DOHH2 (cell line): ENCODE measurements around the gene NLGN1.

ENCODE experiments used
- H3F3A ChIP-seq: fragments of 200-600 bp; sonication (generic), shearing (Covaris generic); 2 replicates; pipeline ENCODE4 v1.6.0; 2016; ENCODE audit warnings: antibody characterized with exemption, mild to moderate bottlenecking; ENCODE audit not compliant: control insufficient read depth, insufficient read depth
- H3K27ac ChIP-seq: fragments of 200-600 bp; sonication (generic); 2 replicates; pipeline ENCODE4 v1.5.1; 2014; ENCODE audit warnings: low read depth, mild to moderate bottlenecking, low read length, moderate library complexity
- H3K27me3 ChIP-seq: fragments of 200-600 bp; sonication (generic); 2 replicates; pipeline ENCODE4 v1.6.1; 2014; ENCODE audit warnings: mild to moderate bottlenecking, low read length, mixed read lengths; ENCODE audit not compliant: control insufficient read depth
- H3K36me3 ChIP-seq: fragments of 200-600 bp; sonication (generic); 2 replicates; pipeline ENCODE4 v1.6.1; 2014; ENCODE audit warnings: mild to moderate bottlenecking, low read length, moderate library complexity, mixed read lengths; ENCODE audit not compliant: control insufficient read depth
- H3K4me1 ChIP-seq: fragments of 200-600 bp; sonication (generic); 2 replicates; pipeline ENCODE4 v1.6.1; 2014; ENCODE audit warnings: mild to moderate bottlenecking, low read length, mixed read lengths; ENCODE audit not compliant: control insufficient read depth
- H3K4me2 ChIP-seq: fragments of 200-600 bp; sonication (generic); 2 replicates; pipeline ENCODE4 v1.6.0; 2014; ENCODE audit warnings: mild to moderate bottlenecking, low read length, moderate library complexity
- H3K4me3 ChIP-seq: fragments of 200-600 bp; sonication (generic); 2 replicates; pipeline ENCODE4 v1.5.1; 2014; ENCODE audit warnings: mild to moderate bottlenecking, low read length, mixed read lengths
- H3K79me2 ChIP-seq: fragments of 200-600 bp; sonication (generic); 2 replicates; pipeline ENCODE4 v1.6.1; 2014; ENCODE audit warnings: mild to moderate bottlenecking, low read length, mixed read lengths; ENCODE audit not compliant: control insufficient read depth
- H3K9me2 ChIP-seq: fragments of 200-600 bp; sonication (generic); replicated peaks from 2 replicates; pipeline ENCODE4 v1.6.1; 2014; ENCODE audit warnings: mild to moderate bottlenecking, low read length, mixed read lengths; ENCODE audit not compliant: control insufficient read depth
- H3K9me3 ChIP-seq: fragments of 200-600 bp; sonication (generic); 2 replicates; pipeline ENCODE4 v1.6.1; 2014; ENCODE audit warnings: antibody characterized with exemption, low read length, mixed read lengths; ENCODE audit not compliant: control insufficient read depth, insufficient read depth
- H4K20me1 ChIP-seq: fragments of 200-600 bp; sonication (generic); 2 replicates; pipeline ENCODE4 v1.6.0; 2014; ENCODE audit warnings: low read depth, mild to moderate bottlenecking, antibody characterized with exemption, low read length, moderate library complexity; ENCODE audit not compliant: control insufficient read depth, insufficient read depth
- CTCF ChIP-seq: fragments of 200-600 bp; sonication (generic); IDR thresholded peaks from one replicate; pipeline ENCODE4 v1.5.1; 2014; ENCODE audit warnings: antibody characterized with exemption, mild to moderate bottlenecking, low read depth, low read length; ENCODE audit not compliant: poor library complexity, severe bottlenecking
- EZH2phosphoT487 ChIP-seq: fragments of 200-600 bp; sonication (generic); IDR thresholded peaks from 2 replicates; pipeline ENCODE4 v1.6.1; 2017; ENCODE audit warnings: borderline replicate concordance, mild to moderate bottlenecking, antibody characterized with exemption, low read length, moderate library complexity, mixed read lengths

NLGN1 gene

GRCh38 chr3:173930251-173930650, 532.7 kb downstream of the NLGN1 start:
- H3K4me3 ChIP-seq = no peak overlapping the region
- H3K79me2 ChIP-seq = no peaks in the 10 kb centered on the region
- H3K36me3 ChIP-seq = no peaks in the 10 kb centered on the region
- no peaks in the 10 kb centered on the region for H3K4me1 ChIP-seq
- H3K27ac ChIP-seq = no peak overlapping the region
- no peak for TF ChIP-seq EZH2phosphoT487
- no peak for TF ChIP-seq CTCF
- H3K9me2 ChIP-seq = no peaks in the 10 kb centered on the region
- H3F3A ChIP-seq = no peaks in the 10 kb centered on the region
- no peaks in the 10 kb centered on the region for H3K9me3 ChIP-seq
- no peak overlapping the region for H3K4me2 ChIP-seq
- H3K27me3 ChIP-seq = no peaks in the 10 kb centered on the region
- H4K20me1 ChIP-seq = no peaks in the 10 kb centered on the region

GRCh38 chr3:173932624-173933023, 535.1 kb downstream of the NLGN1 start:
- H3K27me3 ChIP-seq = no peaks in the 10 kb centered on the region
- H3K79me2 ChIP-seq = no peaks in the 10 kb centered on the region
- H3K4me2 ChIP-seq = no peak overlapping the region
- no peaks in the 10 kb centered on the region for H3K4me1 ChIP-seq
- no peaks in the 10 kb centered on the region for H3K9me3 ChIP-seq
- H4K20me1 ChIP-seq = no peaks in the 10 kb centered on the region
- no peaks in the 10 kb centered on the region for H3K36me3 ChIP-seq
- H3K4me3 ChIP-seq = no peak overlapping the region
- no peaks in the 10 kb centered on the region for H3F3A ChIP-seq
- H3K9me2 ChIP-seq = no peaks in the 10 kb centered on the region
- TF ChIP-seq CTCF = no peak
- no peak overlapping the region for H3K27ac ChIP-seq

GRCh38 chr3:173933113-173933512, 535.6 kb downstream of the NLGN1 start:
- Histone ChIP-seq H3K4me2 (no peak overlapping the region), H3K36me3 (no peaks in the 10 kb centered on the region), H3K79me2 (no peaks in the 10 kb centered on the region), H4K20me1 (no peaks in the 10 kb centered on the region), H3F3A (no peaks in the 10 kb centered on the region), H3K27me3 (no peaks in the 10 kb centered on the region), H3K9me2 (no peaks in the 10 kb centered on the region), H3K9me3 (no peaks in the 10 kb centered on the region), H3K27ac (no peak overlapping the region), H3K4me3 (no peak overlapping the region), H3K4me1 (no peaks in the 10 kb centered on the region)
- TF ChIP-seq CTCF (no peak), EZH2phosphoT487 (no peak)

GRCh38 chr3:173936316-173936715, 538.8 kb downstream of the NLGN1 start:
- Histone ChIP-seq H4K20me1 (no peaks in the 10 kb centered on the region), H3K9me2 (no peaks in the 10 kb centered on the region), H3K36me3 (no peaks in the 10 kb centered on the region), H3F3A (no peaks in the 10 kb centered on the region), H3K4me3 (no peak overlapping the region), H3K79me2 (no peaks in the 10 kb centered on the region), H3K4me2 (no peak overlapping the region), H3K4me1 (no peaks in the 10 kb centered on the region), H3K27ac (no peak overlapping the region), H3K9me3 (no peaks in the 10 kb centered on the region), H3K27me3 (no peaks in the 10 kb centered on the region)
- TF ChIP-seq EZH2phosphoT487 (no peak), CTCF (no peak)
